ENCODE data around the gene LRRC47. TPM values are rescaled to one million over a fixed set of nuclear protein-coding genes. Genes with fewer than 3 reads are reported as not detected.
A peak's percentile ranks its signal among the peaks of the same experiment; 100 is the strongest.

Gene LRRC47
- total and polyA plus RNA-seq, 2 of the 13 experiments (the other 11 are each of a cell fraction or from before 2014, with no cell fraction given), result 18.3 to 52.5 TPM

GRCh38 chr1:3775490-3776230, 20.6 kb downstream of the LRRC47 start (continued):
- TF ChIP-seq TEAD2 (CRISPR knock-in tag; IDR thresholded peaks at IDR 0.05) (no peak), LCORL (IDR thresholded peaks at IDR 0.05) (no peak), LCORL (CRISPR knock-in tag; IDR thresholded peaks at IDR 0.05) (peak; percentile 59), ZMAT3 (CRISPR knock-in tag; conservative IDR thresholded peaks at IDR 0.05) (no peak; the same call in 1 of the 2 replicates), CBX2 (IDR thresholded peaks at IDR 0.05; ENCODE audit: low read depth, low read length) (no peak), CBX2 (CRISPR knock-in tag; IDR thresholded peaks at IDR 0.05; ENCODE audit: low read depth) (no peak; the same call in 1 of the 2 replicates), TAF1 (CRISPR knock-in tag; IDR thresholded peaks at IDR 0.05) (peak; percentile 49; the same call in 1 of the 2 replicates), ZNF253 (CRISPR knock-in tag; IDR thresholded peaks at IDR 0.05; ENCODE audit: borderline replicate concordance) (no peak), ZNF749 (CRISPR knock-in tag; IDR thresholded peaks at IDR 0.05; ENCODE audit: borderline replicate concordance) (0 out of 2 replicates have a peak, but pooled peaks have one; percentile 9), ZNF746 (CRISPR knock-in tag; IDR thresholded peaks at IDR 0.05) (peak; percentile 63; the same call in 1 of the 2 replicates), FOXC1 (CRISPR knock-in tag; IDR thresholded peaks at IDR 0.05; ENCODE audit: borderline replicate concordance) (peak; percentile 52; the same call in 1 of the 2 replicates), PHF5A (CRISPR knock-in tag; IDR thresholded peaks at IDR 0.05; ENCODE audit: low read depth, unreplicated experiment) (no peak), ZNF510 (CRISPR knock-in tag; IDR thresholded peaks at IDR 0.05; ENCODE audit: low read depth) (peak; percentile 75; the same call in 1 of the 2 replicates), KDM6A (CRISPR knock-in tag; IDR thresholded peaks at IDR 0.05; ENCODE audit: low read depth) (peak; percentile 68), NCOA2 (CRISPR knock-in tag; IDR thresholded peaks at IDR 0.05) (peak; percentile 61), ZNF549 (CRISPR knock-in tag; IDR thresholded peaks at IDR 0.05) (no peak), ZNF572 (CRISPR knock-in tag; IDR thresholded peaks at IDR 0.05) (peak; percentile 93; the same call in 1 of the 2 replicates), ADNP (CRISPR knock-in tag; IDR thresholded peaks at IDR 0.05) (no peak), ZMAT5 (CRISPR knock-in tag; IDR thresholded peaks at IDR 0.05; ENCODE audit: borderline replicate concordance, low read depth) (no peak)
- TF ChIP-seq, protein P1, sequence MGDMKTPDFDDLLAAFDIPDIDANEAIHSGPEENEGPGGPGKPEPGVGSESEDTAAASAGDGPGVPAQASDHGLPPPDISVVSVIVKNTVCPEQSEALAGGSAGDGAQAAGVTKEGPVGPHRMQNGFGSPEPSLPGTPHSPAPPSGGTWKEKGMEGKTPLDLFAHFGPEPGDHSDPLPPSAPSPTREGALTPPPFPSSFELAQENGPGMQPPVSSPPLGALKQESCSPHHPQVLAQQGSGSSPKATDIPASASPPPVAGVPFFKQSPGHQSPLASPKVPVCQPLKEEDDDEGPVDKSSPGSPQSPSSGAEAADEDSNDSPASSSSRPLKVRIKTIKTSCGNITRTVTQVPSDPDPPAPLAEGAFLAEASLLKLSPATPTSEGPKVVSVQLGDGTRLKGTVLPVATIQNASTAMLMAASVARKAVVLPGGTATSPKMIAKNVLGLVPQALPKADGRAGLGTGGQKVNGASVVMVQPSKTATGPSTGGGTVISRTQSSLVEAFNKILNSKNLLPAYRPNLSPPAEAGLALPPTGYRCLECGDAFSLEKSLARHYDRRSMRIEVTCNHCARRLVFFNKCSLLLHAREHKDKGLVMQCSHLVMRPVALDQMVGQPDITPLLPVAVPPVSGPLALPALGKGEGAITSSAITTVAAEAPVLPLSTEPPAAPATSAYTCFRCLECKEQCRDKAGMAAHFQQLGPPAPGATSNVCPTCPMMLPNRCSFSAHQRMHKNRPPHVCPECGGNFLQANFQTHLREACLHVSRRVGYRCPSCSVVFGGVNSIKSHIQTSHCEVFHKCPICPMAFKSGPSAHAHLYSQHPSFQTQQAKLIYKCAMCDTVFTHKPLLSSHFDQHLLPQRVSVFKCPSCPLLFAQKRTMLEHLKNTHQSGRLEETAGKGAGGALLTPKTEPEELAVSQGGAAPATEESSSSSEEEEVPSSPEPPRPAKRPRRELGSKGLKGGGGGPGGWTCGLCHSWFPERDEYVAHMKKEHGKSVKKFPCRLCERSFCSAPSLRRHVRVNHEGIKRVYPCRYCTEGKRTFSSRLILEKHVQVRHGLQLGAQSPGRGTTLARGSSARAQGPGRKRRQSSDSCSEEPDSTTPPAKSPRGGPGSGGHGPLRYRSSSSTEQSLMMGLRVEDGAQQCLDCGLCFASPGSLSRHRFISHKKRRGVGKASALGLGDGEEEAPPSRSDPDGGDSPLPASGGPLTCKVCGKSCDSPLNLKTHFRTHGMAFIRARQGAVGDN (CRISPR knock-in tag; IDR thresholded peaks at IDR 0.05), result peak; percentile 98
- TF ChIP-seq, protein P2, sequence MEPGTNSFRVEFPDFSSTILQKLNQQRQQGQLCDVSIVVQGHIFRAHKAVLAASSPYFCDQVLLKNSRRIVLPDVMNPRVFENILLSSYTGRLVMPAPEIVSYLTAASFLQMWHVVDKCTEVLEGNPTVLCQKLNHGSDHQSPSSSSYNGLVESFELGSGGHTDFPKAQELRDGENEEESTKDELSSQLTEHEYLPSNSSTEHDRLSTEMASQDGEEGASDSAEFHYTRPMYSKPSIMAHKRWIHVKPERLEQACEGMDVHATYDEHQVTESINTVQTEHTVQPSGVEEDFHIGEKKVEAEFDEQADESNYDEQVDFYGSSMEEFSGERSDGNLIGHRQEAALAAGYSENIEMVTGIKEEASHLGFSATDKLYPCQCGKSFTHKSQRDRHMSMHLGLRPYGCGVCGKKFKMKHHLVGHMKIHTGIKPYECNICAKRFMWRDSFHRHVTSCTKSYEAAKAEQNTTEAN (CRISPR knock-in tag; conservative IDR thresholded peaks at IDR 0.05), result peak; percentile 88
- TF ChIP-seq, protein P3, sequence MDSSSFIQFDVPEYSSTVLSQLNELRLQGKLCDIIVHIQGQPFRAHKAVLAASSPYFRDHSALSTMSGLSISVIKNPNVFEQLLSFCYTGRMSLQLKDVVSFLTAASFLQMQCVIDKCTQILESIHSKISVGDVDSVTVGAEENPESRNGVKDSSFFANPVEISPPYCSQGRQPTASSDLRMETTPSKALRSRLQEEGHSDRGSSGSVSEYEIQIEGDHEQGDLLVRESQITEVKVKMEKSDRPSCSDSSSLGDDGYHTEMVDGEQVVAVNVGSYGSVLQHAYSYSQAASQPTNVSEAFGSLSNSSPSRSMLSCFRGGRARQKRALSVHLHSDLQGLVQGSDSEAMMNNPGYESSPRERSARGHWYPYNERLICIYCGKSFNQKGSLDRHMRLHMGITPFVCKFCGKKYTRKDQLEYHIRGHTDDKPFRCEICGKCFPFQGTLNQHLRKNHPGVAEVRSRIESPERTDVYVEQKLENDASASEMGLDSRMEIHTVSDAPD (CRISPR knock-in tag; IDR thresholded peaks at IDR 0.05), result peak; percentile 84; the same call in 1 of the 2 replicates
